A549 (cell line): Measurements from ENCODE around the gene SCART1. TPM values are rescaled to one million over a fixed set of nuclear protein-coding genes. Genes with fewer than 3 reads are reported as not detected.

Experiments used
- polyA plus RNA-seq, 4 experiments: library from polyadenylated mRNA; depleted of rRNA in 3 of 4; stranded (reverse); fragments of >200 nt; fragmentation: RNase III in 1 of 4; extraction: RNeasy Plus Mini Kit Qiagen cat#74134 plus additional on column Dnase treatment in 1 of 4; gene quantifications; 2 replicates in 3 of 4; 3 replicates in 1 of 4; pipeline ENCODE4 v1.2.3, GENCODE V29; 2011 to 2017

The SCART1 gene
- polyA plus RNA-seq, 2 of the 4 experiments (the other 2 are of a cell fraction), result 0.37 to 0.96 TPM

Other genes starting within 250 kb of the SCART1 start
- not detected in 2 replicates for gene UTF1, start 223.7 kb upstream of the SCART1 start, polyA plus RNA-seq (2011; rRNA removed)
- not detected in 3 replicates for gene UTF1, start 223.7 kb upstream of the SCART1 start, polyA plus RNA-seq (2017; fragmentation: RNase III; extraction: RNeasy Plus Mini Kit Qiagen cat#74134 plus additional on column Dnase treatment)
- not detected in 2 replicates for gene VENTX, start 216.1 kb upstream of the SCART1 start, polyA plus RNA-seq (2011; rRNA removed)
- gene VENTX, start 216.1 kb upstream of the SCART1 start, polyA plus RNA-seq (2017; fragmentation: RNase III; extraction: RNeasy Plus Mini Kit Qiagen cat#74134 plus additional on column Dnase treatment), result not detected in 3 replicates
- gene ADAM8, start 177.1 kb upstream of the SCART1 start, polyA plus RNA-seq (2011; rRNA removed), result 1.4 TPM in 2 replicates
- gene ADAM8, start 177.1 kb upstream of the SCART1 start, polyA plus RNA-seq (2017; fragmentation: RNase III; extraction: RNeasy Plus Mini Kit Qiagen cat#74134 plus additional on column Dnase treatment), result 4.1 to 5.2 TPM (median 4.4 TPM) in 3 replicates
- 44.5 and 44.9 TPM in 2 replicates for gene TUBGCP2, start 145.1 kb upstream of the SCART1 start, polyA plus RNA-seq (2011; rRNA removed)
- gene TUBGCP2, start 145.1 kb upstream of the SCART1 start, polyA plus RNA-seq (2017; fragmentation: RNase III; extraction: RNeasy Plus Mini Kit Qiagen cat#74134 plus additional on column Dnase treatment), result 32.5 to 35.0 TPM (median 33.6 TPM) in 3 replicates
- gene ZNF511, start 145.0 kb upstream of the SCART1 start, polyA plus RNA-seq (2011; rRNA removed), result 39.4 and 40.2 TPM in 2 replicates
- gene ZNF511, start 145.0 kb upstream of the SCART1 start, polyA plus RNA-seq (2017; fragmentation: RNase III; extraction: RNeasy Plus Mini Kit Qiagen cat#74134 plus additional on column Dnase treatment), result 41.1 to 43.6 TPM (median 41.7 TPM) in 3 replicates
- 0.28 and 0.30 TPM in 2 replicates for gene CALY, start 117.0 kb upstream of the SCART1 start, polyA plus RNA-seq (2011; rRNA removed)
- 0.63 to 0.89 TPM (median 0.73 TPM) in 3 replicates for gene CALY, start 117.0 kb upstream of the SCART1 start, polyA plus RNA-seq (2017; fragmentation: RNase III; extraction: RNeasy Plus Mini Kit Qiagen cat#74134 plus additional on column Dnase treatment)
- 0.13 TPM in 1 of 2 replicates, not detected in the other for gene PRAP1, start 106.6 kb upstream of the SCART1 start, polyA plus RNA-seq (2011; rRNA removed)
- not detected in 3 replicates for gene PRAP1, start 106.6 kb upstream of the SCART1 start, polyA plus RNA-seq (2017; fragmentation: RNase III; extraction: RNeasy Plus Mini Kit Qiagen cat#74134 plus additional on column Dnase treatment)
- 7.6 and 8.1 TPM in 2 replicates for gene FUOM, start 95.9 kb upstream of the SCART1 start, polyA plus RNA-seq (2011; rRNA removed)
- 6.5 to 8.7 TPM (median 6.8 TPM) in 3 replicates for gene FUOM, start 95.9 kb upstream of the SCART1 start, polyA plus RNA-seq (2017; fragmentation: RNase III; extraction: RNeasy Plus Mini Kit Qiagen cat#74134 plus additional on column Dnase treatment)
- gene ECHS1, start 80.6 kb upstream of the SCART1 start, polyA plus RNA-seq (2011; rRNA removed), result 54.6 and 66.7 TPM in 2 replicates
- gene ECHS1, start 80.6 kb upstream of the SCART1 start, polyA plus RNA-seq (2017; fragmentation: RNase III; extraction: RNeasy Plus Mini Kit Qiagen cat#74134 plus additional on column Dnase treatment), result 132 to 138 TPM (median 133 TPM) in 3 replicates
- 1.6 and 1.8 TPM in 2 replicates for gene PAOX, start 74.7 kb upstream of the SCART1 start, polyA plus RNA-seq (2011; rRNA removed)
- gene PAOX, start 74.7 kb upstream of the SCART1 start, polyA plus RNA-seq (2017; fragmentation: RNase III; extraction: RNeasy Plus Mini Kit Qiagen cat#74134 plus additional on column Dnase treatment), result 1.8 to 2.8 TPM (median 2.3 TPM) in 3 replicates
- gene MTG1, start 59.8 kb upstream of the SCART1 start, polyA plus RNA-seq (2011; rRNA removed), result 65.6 and 67.2 TPM in 2 replicates
- gene MTG1, start 59.8 kb upstream of the SCART1 start, polyA plus RNA-seq (2017; fragmentation: RNase III; extraction: RNeasy Plus Mini Kit Qiagen cat#74134 plus additional on column Dnase treatment), result 57.1 to 62.2 TPM (median 60.3 TPM) in 3 replicates
- 0.06 and 0.08 TPM in 2 replicates for gene SPRN, start 29.3 kb upstream of the SCART1 start, polyA plus RNA-seq (2011; rRNA removed)
- 0.15 to 0.18 TPM (median 0.16 TPM) in 3 replicates for gene SPRN, start 29.3 kb upstream of the SCART1 start, polyA plus RNA-seq (2017; fragmentation: RNase III; extraction: RNeasy Plus Mini Kit Qiagen cat#74134 plus additional on column Dnase treatment)
- gene CYP2E1, start 73.4 kb downstream of the SCART1 start, polyA plus RNA-seq (2011; rRNA removed), result 0.75 and 0.93 TPM in 2 replicates
- 0.14 to 0.21 TPM (median 0.17 TPM) in 3 replicates for gene CYP2E1, start 73.4 kb downstream of the SCART1 start, polyA plus RNA-seq (2017; fragmentation: RNase III; extraction: RNeasy Plus Mini Kit Qiagen cat#74134 plus additional on column Dnase treatment)
- not detected in 2 replicates for gene SYCE1, start 111.6 kb downstream of the SCART1 start, polyA plus RNA-seq (2011; rRNA removed)
- not detected in 3 replicates for gene SYCE1, start 111.6 kb downstream of the SCART1 start, polyA plus RNA-seq (2017; fragmentation: RNase III; extraction: RNeasy Plus Mini Kit Qiagen cat#74134 plus additional on column Dnase treatment)
- gene FRG2B, start 172.8 kb downstream of the SCART1 start, polyA plus RNA-seq (2011; rRNA removed), result 0.05 TPM in 1 of 2 replicates, not detected in the other
- gene FRG2B, start 172.8 kb downstream of the SCART1 start, polyA plus RNA-seq (2017; fragmentation: RNase III; extraction: RNeasy Plus Mini Kit Qiagen cat#74134 plus additional on column Dnase treatment), result not detected in 3 replicates